ENCODE results near the gene RPL3.
"Not testable (repeated sequence)": the region's sequence is repeated elsewhere in the genome, so short reads cannot be mapped to it uniquely, and the experiment has no call there.

The RPL3 gene

DNA sequence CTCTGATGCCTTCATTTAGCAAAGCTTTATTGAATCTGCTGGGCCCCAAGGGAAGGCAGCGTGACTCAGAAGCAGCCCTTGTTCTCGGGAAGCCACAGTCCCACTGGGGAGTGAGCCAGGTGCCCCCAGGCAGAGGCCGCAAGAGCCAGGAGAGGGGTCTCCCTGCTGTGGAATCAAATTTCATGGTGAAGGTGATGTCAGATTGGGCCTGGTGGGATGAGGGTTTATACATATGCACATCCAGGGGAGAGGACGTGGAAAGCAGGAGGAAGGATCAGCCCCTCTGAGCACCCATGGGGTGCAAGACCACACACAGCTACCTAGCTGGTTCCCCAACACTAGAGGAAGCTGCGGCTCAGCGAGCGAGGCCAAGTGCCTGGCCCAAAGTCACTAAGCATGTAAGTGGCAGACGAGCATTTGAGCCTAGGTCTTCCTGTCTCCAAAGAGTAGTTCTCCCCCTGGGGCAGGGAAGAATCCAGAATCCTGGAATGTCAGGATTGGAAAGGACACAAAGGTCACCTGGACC is 32.3 kb upstream of the RPL3 start:
- DNase-seq (ENCODE audit: low spot score), result no peak

DNA sequence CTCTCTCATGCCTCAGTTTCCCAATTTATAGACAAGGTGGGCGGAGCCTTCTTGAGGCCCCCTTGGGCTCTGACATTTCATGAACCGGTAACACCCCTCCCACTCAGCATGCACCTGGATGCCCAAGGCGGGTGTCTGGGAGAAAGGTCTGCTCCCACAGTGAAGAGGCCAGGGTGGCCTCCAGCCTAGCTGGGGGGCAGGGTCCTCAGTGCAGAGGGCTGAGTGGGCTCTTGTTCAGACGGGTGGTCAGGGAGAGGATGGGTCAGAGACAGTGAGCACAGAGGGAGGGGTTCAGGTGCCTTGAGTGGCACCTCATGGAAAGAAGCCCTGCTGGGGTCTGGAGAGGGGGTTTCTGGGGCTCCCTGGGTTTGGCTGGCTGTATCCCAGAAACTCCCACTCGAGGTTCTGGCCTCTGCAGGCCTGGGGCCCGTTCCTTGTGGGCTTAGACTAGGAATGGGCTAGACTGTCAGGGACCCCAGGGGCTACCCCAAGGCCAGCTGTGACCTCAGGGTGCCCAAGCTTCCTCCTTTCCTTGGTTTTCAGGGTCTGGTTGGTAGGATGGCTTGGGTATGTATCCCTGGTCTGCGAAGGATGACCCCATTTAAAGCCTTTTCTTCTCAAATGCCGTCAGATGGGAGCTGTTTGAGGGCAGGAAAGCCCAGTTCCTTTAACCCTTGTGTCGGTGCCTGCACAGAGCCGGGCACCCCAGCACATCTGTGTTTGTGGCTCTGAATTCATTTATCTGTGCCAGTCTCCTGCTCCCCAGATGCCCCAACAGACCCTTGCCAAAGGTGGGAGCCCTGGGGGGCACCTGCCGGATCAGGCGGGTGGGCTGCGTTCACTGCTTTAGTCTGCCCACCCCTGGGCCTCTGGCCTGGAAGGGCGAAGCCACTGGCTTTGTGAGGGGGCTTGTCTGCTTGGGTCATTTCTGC is 31.6 kb upstream of the RPL3 start:
- no peak for DNase-seq (ENCODE audit: low spot score)

GRCh38 chr22:39349967-39350726 is 30.7 kb upstream of the RPL3 start, which contains the start of gene SYNGR1:
Gene SYNGR1, plus strand, starts transcription at chr22:39349991. Its CDS starts 20 bp downstream, at chr22:39350011.
- no peak for DNase-seq (ENCODE audit: low spot score)

GRCh38 chr22:39349506-39349966 is 30.1 kb upstream of the RPL3 start:
- no peak for DNase-seq (ENCODE audit: low spot score)

GRCh38 chr22:39348909-39349505 is 29.6 kb upstream of the RPL3 start:
- DNase-seq (ENCODE audit: low spot score), result no peak

DNA sequence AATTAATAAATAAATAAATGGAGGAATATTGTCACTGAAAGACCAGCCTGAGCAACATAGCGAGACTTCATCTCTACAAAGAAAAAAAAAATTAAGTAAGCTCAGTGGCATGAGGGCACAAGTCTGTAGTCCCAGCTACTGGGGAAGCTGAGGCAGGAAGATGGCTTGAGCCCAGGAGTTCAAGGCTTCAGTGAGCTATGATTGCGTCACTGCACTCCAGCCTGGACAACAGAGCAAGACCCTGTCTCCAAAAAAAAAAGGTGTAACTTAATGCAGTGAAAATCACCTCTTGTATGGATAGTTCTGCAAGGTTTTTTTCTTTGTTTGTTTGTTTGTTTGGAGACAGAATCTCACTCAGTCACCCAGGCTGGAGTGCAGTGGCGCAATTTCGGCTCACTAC is 25.8 kb upstream of the RPL3 start:
- no peak for DNase-seq (ENCODE audit: low spot score)

GRCh38 chr22:39344046-39344390 is 24.6 kb upstream of the RPL3 start:
- DNase-seq (ENCODE audit: low spot score), result no peak

GRCh38 chr22:39343259-39344045 is 24.0 kb upstream of the RPL3 start:
- DNase-seq (ENCODE audit: low spot score), result peak; percentile 51

- DNase-seq (ENCODE audit: low spot score), result no peak
Observed at GRCh38 chr22:39341179-39341578, 21.8 kb upstream of the RPL3 start.

DNA sequence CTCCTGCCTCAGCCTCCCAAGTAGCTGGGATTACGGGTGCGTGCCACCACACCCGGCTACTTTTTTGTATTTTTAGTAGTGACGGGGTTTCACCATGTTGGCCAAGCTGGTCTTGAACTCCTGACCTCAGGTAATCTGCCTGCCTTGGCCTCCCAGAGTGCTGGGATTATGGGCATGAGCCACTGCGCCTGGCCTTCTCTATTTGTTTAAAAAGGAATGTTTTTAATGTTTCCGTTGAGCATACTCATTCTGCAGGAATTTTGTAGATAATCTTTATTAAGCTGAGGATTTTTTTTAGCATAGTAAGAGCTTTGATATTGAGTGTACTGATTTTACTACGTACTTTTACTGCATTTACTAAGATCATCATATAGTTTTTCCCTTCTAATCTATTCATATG is 20.4 kb upstream of the RPL3 start:
- DNase-seq (ENCODE audit: low spot score), result not testable (repeated sequence)

GRCh38 chr22:39336411-39336810 is 17.0 kb upstream of the RPL3 start:
- no peak for DNase-seq (ENCODE audit: low spot score)

- DNase-seq (ENCODE audit: low spot score), result no peak
Observed at GRCh38 chr22:39332441-39333064, 13.1 kb upstream of the RPL3 start.

GRCh38 chr22:39330553-39330952 is 11.1 kb upstream of the RPL3 start:
- not testable (repeated sequence) for DNase-seq (ENCODE audit: low spot score)

DNA sequence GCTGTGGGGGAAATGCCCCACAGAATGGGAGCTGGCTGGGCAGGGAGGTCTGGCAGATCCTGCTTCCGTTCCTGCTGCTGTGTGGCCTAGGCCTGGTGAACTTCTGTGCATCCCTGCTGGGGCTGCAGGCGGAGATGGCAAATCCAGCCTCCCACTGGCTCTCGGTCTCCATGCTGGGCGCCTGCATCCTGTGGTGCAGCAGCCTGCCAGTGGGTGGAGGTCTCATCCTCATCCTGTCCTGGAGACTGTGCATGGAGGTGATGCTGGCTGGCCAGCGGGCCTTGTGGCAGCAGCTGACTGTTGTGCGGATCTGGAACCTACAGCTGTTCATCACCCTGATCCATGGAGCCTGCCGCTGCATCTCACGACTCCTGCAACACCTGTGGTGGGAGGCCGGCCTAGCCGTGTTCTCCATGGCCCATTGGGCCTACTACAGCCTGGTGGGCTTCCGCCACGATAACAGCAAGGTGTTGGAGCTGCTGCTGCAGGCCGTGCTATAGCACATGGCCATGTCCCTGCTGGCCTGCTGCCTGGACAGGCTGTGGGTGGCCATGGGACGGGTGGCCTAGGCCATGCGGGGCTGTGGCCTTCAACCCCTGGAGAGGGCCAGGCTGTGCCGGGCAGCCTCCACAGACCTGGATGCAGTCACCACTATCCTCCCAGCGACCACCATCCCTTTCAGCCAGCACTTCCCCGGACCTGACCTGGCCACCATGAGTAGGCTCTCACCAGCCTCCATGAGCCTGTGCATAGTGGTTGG is 8.8 kb upstream of the RPL3 start:
- no peak for DNase-seq (ENCODE audit: low spot score)

DNA sequence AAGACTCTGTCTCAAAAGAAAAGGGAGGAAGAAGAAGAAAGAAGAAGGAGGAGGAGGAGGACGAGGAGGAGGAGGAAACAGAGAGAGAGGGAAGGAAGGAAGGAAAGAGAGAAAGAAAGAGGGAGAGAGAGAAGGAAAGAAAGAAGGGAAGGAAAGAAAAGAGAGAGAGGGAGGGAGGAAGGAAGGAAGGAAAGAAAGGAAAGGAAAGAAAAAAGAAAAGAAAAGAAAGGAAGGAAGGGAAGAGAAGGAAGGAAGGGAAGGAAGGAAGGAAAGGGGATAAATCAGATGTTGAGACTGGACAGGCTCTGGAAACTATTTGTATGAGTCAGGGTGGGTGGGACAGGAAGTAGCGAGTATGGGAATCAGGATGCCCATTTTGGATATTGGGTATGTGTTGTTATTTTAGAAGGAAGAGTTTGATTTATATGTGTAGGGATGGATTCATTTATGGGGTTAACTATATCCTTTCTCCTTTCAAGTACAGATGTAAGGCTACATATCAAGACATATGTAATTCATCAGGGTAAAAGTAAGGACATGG is 6.0 kb upstream of the RPL3 start:
- DNase-seq (ENCODE audit: low spot score), result no peak

DNA sequence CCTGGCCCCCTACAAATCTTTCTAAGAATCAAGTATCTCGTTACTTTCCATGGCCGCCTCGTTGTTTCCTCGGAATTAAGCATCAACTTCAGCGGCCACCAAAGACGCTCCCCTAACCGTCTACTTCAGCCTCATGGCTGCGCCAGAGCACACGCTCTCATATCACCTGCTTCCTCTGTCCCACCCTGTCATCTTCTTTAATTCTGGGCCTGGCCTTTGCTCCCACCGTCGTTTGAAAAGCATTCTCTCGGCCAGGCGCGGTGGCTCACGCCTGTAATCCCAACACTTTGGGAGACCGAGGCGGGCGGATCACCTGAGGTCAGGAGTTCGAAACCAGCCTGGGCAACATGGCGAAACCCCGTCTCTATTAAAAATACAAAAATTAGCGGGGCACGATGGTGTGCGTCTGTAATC is 1.2 kb upstream of the RPL3 start:
- not testable (repeated sequence) for DNase-seq (ENCODE audit: low spot score)

DNA sequence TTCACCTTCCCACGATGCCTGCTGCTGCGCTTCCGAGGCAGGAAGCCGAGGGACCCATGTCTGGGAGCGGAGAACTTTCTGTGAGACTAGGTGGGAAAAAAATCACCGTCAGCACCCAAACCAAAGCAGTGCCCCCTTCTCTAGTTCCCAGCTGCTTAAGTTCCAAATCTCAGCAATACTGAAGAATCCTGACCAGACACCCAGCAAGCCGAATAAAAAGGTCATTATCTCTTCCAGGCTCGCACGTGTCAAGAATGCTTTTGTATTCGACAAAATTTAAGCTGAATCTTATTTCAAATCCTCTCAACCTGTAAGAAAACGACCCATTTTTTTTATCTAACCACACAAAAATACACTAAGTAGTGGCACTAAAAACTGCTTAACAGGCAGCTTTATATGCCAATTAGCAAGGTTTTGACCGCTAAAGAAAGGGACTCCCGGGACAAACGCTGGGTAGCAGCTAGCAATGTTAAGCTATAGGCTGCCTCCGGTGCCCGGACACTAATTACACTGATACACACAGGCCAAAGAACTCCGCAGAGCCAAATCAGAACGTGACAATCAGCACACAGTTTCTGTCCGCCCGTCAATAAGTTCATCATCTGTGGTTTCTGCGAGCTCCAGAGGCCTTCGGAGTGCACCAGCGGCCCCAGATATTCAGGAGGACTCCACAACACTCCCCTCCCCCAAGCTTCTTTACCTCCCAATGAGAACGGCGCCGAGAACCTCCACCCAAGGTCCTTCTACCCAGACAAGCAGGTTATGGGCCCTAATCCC is 728 bp downstream of the RPL3 start:
- peak; percentile 58 for DNase-seq (ENCODE audit: low spot score)

GRCh38 chr22:39317775-39318506 is 1.5 kb downstream of the RPL3 start:
- DNase-seq (ENCODE audit: low spot score), result peak; percentile 71

Measured in RKO (cell line).